Measurements from ENCODE around the gene POMC.

GRCh38 chr2:25198576-25198975, 30.2 kb upstream of the POMC start:
- TF ChIP-seq ZNF383 (CRISPR knock-in tag; IDR thresholded peaks at IDR 0.05; ENCODE audit: borderline replicate concordance) (no peak), ETS1 (CRISPR knock-in tag; IDR thresholded peaks at IDR 0.05) (no peak), ZNF773 (CRISPR knock-in tag; IDR thresholded peaks at IDR 0.05; ENCODE audit: borderline replicate concordance) (no peak), SIN3A (IDR thresholded peaks at IDR 0.05; ENCODE audit: borderline replicate concordance, low read depth, low read length) (no peak), ZZZ3 (CRISPR knock-in tag; IDR thresholded peaks at IDR 0.05; ENCODE audit: borderline replicate concordance) (no peak), ZNF232 (CRISPR knock-in tag; IDR thresholded peaks at IDR 0.05; ENCODE audit: borderline replicate concordance) (no peak), RELA (CRISPR knock-in tag; IDR thresholded peaks at IDR 0.05) (no peak), ZNF430 (CRISPR knock-in tag; IDR thresholded peaks at IDR 0.05) (no peak), ZNF740 (CRISPR knock-in tag; IDR thresholded peaks at IDR 0.05) (no peak), MED1 (CRISPR knock-in tag; IDR thresholded peaks at IDR 0.05) (no peak), POLR2A (IDR thresholded peaks at IDR 0.05; ENCODE audit: insufficient read depth in 1 of 2, low read depth in 2 of 2, low read length in 2 of 2) (no peak)
- TF ChIP-seq, protein P1, sequence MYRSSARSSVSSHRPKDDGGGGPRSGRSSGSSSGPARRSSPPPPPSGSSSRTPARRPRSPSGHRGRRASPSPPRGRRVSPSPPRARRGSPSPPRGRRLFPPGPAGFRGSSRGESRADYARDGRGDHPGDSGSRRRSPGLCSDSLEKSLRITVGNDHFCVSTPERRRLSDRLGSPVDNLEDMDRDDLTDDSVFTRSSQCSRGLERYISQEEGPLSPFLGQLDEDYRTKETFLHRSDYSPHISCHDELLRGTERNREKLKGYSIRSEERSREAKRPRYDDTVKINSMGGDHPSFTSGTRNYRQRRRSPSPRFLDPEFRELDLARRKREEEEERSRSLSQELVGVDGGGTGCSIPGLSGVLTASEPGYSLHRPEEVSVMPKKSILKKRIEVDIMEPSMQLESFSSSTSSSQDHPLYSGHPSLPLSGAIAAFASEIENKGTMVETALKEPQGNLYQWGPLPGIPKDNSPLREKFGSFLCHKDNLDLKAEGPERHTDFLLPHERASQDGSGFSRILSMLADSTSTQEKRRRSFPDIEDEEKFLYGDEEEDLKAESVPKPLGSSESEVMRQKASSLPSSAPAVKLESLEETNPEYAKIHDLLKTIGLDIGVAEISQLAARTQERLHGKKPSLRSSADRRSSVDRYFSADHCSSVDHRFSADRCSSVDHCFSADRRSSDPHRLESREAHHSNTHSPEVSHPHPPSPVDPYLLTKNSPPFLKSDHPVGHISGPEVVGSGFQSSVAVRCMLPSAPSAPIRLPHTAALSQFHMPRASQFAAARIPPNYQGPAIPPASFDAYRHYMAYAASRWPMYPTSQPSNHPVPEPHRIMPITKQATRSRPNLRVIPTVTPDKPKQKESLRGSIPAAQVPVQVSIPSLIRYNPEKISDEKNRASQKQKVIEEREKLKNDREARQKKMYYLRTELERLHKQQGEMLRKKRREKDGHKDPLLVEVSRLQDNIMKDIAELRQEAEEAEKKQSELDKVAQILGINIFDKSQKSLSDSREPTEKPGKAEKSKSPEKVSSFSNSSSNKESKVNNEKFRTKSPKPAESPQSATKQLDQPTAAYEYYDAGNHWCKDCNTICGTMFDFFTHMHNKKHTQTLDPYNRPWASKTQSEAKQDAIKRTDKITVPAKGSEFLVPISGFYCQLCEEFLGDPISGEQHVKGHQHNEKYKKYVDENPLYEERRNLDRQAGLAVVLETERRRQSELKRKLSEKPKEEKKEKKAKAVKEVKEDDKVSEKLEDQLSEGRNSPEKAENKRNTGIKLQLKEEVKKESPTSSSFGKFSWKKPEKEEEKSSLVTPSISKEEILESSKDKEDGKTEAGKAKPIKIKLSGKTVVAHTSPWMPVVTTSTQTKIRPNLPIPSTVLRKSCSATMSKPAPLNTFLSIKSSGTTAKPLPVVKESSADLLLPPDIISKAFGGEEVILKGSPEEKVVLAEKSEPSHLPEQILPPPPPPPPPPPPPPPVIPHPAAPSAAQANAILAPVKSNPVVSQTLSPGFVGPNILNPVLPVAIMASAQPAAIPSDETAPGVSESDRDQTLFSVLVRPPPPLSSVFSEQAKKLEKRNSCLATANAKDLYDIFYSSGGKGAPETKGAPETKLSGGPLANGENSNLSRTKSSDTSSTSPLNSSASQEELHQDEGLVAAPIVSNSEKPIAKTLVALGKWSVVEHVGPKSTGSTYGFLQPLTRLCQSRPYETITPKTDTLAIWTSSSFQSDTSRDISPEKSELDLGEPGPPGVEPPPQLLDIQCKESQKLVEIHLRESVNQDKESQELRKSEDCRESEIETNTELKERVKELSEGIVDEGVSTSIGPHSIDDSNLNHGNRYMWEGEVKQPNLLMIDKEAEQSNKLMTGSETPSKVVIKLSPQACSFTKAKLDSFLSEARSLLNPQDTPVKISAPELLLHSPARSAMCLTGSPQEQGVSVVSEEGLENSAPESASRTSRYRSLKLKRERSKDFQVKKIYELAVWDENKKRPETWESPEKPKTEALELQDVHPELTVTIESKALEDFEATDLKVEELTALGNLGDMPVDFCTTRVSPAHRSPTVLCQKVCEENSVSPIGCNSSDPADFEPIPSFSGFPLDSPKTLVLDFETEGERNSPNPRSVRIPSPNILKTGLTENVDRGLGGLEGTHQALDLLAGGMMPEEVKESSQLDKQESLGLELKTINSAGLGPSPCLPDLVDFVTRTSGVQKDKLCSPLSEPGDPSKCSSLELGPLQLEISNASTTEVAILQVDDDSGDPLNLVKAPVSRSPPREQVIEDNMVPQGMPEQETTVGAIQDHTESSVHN (CRISPR knock-in tag; IDR thresholded peaks at IDR 0.05): no peak

Measured in HepG2 (cell line).